Fibroblast of the aortic adventitia (primary cell): ENCODE results near the gene PUSL1. TPM values are rescaled to one million over a fixed set of nuclear protein-coding genes. Genes with fewer than 3 reads are reported as not detected.

Source experiments
- DNase-seq: peaks from one replicate; pipeline ENCODE4 v3.0.0-alpha.2; 2010; ENCODE audit warnings: low read depth
- H3K4me3 ChIP-seq: 2 replicates; pipeline ENCODE4 v1.5.1; 2011; ENCODE audit warnings: low read depth, mild to moderate bottlenecking, control low read depth, low read length, moderate library complexity
- CTCF ChIP-seq: IDR thresholded peaks from 2 replicates; pipeline ENCODE4 v1.5.1; 2011; ENCODE audit warnings: mild to moderate bottlenecking, low read length, control low read depth, inconsistent platforms; ENCODE audit not compliant: insufficient read depth
- total RNA-seq: library from RNA; depleted of rRNA; stranded (reverse); fragments of >200 nt; gene quantifications from 2 replicates; pipeline ENCODE4 v1.2.3, GENCODE V29; 2012; ENCODE audit warnings: low replicate concordance

Gene PUSL1
- total RNA-seq, 1 donor: 25.9 TPM

DNA sequence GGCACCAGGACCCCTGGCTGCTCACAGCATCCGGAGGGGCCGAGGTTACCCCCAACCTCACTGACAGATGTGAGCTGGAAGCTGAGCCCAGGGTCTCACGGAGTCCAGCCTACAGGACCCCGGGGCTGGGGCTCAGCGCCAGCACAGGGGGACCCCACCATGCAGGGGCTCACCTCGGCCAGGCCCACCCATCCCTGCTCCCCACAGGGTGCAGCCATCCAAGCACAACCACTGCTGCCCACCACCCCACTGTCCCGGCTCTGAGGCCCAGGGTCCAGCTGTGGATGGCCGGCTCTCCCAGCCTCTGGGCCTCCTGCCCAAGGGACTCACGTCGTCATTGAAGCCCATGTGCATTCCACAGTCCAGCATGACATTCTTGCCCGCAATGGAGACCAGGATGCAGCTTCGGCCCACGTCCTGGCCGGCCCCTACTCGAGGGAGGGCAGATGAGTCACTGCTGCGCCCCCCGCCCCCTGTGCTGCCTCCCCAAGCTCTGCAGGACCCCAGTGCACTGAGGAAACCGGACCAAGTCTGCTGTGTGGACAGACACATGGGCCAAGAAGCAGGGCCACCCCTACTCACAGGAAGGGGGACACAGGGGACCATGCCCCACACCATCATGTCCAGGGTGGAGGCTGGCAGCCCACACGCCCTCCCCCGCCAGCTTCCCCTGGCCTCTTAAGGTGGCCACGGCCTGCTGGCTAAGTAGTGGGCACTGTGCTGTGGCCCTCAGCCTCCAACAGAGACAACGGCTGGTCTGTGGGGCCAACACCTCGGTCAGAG is 12.5 kb downstream of the PUSL1 start:
- H3K4me3 ChIP-seq: no peak overlapping the region
- no peak for DNase-seq
- no peak for TF ChIP-seq CTCF

GRCh38 chr1:1321477-1321876 is 13.1 kb downstream of the PUSL1 start:
- TF ChIP-seq CTCF: no peak
- no peak for DNase-seq
- no peak overlapping the region for H3K4me3 ChIP-seq

GRCh38 chr1:1322418-1322817 is 14.0 kb downstream of the PUSL1 start:
- DNase-seq: no peak
- no peak overlapping the region for H3K4me3 ChIP-seq
- TF ChIP-seq CTCF: no peak

GRCh38 chr1:1322952-1323351 is 14.6 kb downstream of the PUSL1 start:
- TF ChIP-seq CTCF: no peak
- no peak for DNase-seq
- peak overlapping the region; percentile 13 for H3K4me3 ChIP-seq

GRCh38 chr1:1324084-1324523 is 15.7 kb downstream of the PUSL1 start:
- no peak for TF ChIP-seq CTCF
- peak overlapping the region; percentile 83 for H3K4me3 ChIP-seq
- no peak for DNase-seq

DNA sequence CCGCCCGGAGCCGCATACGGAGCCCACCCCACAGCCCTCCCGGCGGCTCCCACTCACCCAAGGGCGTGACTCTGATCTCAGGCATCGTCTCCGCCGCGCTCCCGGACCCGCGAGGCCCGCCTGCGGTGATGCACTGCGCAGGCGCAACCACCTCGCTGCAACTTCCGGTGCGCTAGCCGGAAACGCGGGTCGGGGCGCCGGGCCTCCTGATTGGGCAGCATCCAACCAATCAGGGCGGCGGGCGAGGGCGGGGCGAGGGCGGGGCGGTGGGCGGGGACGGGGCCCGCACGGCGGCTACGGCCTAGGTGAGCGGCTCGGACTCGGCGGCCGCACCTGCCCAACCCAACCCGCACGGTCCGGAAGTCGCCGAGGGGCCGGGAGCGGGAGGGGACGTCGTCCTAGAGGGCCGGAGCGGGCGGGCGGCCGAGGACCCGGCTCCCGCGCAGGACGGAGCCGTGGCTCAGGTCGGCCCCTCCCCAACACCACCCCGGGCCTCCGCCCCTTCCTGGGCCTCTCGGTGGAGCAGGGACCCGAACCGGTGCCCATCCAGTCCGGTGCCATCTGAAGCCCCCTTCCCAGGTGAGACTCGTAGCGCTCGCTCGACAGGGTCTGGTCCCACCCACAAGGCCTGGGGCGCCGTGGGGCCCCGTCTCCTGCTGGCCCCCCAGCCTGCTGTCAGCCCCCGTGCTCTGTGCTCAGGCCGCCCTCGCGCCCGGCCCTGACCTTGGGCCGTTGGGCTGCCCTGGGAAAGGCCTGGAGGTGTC is 16.3 kb downstream of the PUSL1 start, which contains the start of the genes CPTP and INTS11:
Gene CPTP (plus strand): TSS at position 279 of the 764 bp plus-strand sequence. CDS start 2,109 bp downstream, outside the sequence.
Gene INTS11 (minus strand): TSS at position 137 of the 764 bp plus-strand sequence. CDS start 52 bp downstream, at position 85.
- DNase-seq: peak; percentile 88
- peak within 1 kb of the TSS; percentile 84 for H3K4me3 ChIP-seq
- TF ChIP-seq CTCF: no peak
